AG09319 (cell line): ENCODE data around the gene CFAP92.

ENCODE experiments used
- DNase-seq: peaks from one replicate; pipeline ENCODE4 v3.0.0-alpha.2; 2010; ENCODE audit warnings: low read depth; ENCODE audit errors: extremely low read depth
- CTCF ChIP-seq: IDR thresholded peaks from 2 replicates; pipeline ENCODE4 v1.5.1; 2011; ENCODE audit warnings: low read depth, mild to moderate bottlenecking, inconsistent platforms, low read length, moderate library complexity

CFAP92 gene

GRCh38 chr3:128965818-128966217, 28.1 kb downstream of the CFAP92 start:
- TF ChIP-seq CTCF = no peak
- DNase-seq = no peak

- no peak for DNase-seq
- no peak for TF ChIP-seq CTCF
Measured at GRCh38 chr3:128965280-128965679, 28.6 kb downstream of the CFAP92 start.

- DNase-seq = no peak
- TF ChIP-seq CTCF = no peak
Measured at GRCh38 chr3:128956440-128956839, 37.4 kb downstream of the CFAP92 start.

GRCh38 chr3:128950223-128950938, 43.5 kb downstream of the CFAP92 start:
- DNase-seq = no peak
- TF ChIP-seq CTCF = peak; percentile 12

- TF ChIP-seq CTCF = no peak
- DNase-seq = no peak
Measured at GRCh38 chr3:128949158-128949557, 44.7 kb downstream of the CFAP92 start.

GRCh38 chr3:128946411-128946810, 47.5 kb downstream of the CFAP92 start:
- TF ChIP-seq CTCF = no peak
- peak; percentile 15 for DNase-seq

GRCh38 chr3:128945878-128946175, 48.0 kb downstream of the CFAP92 start:
- no peak for DNase-seq
- TF ChIP-seq CTCF = no peak
